Endothelial cell of umbilical vein (primary cell): Measurements from ENCODE around the gene MS4A13. TPM values are rescaled to one million over a fixed set of nuclear protein-coding genes. Genes with fewer than 3 reads are reported as not detected.

ENCODE experiments used
- BruUV-seq: library from RNA; stranded (reverse); fragments of 400-500 nt; replicated peaks from 2 replicates; lab custom pipeline; 2021; lab: Mats Ljungman, UMichigan
- CTCF ChIA-PET: fragments of 300-600, 350-600 bp; sonication (Branson Sonifier 250); formaldehyde crosslinking; loops from one replicate; lab custom pipeline; 2021; ENCODE audit warnings: antibody characterized with exemption, inconsistent platforms; lab: Charles Lee
- POLR2A ChIA-PET: fragments of 300-600, 350-600 bp; sonication (Branson Sonifier 250); formaldehyde crosslinking; loops from one replicate; lab custom pipeline; 2021; ENCODE audit warnings: antibody characterized with exemption, inconsistent platforms; lab: Charles Lee
- DNase-seq: peaks from one replicate; pipeline ENCODE4 v3.0.0-alpha.2; 2011; ENCODE audit warnings: low read depth, low spot score
- FAIRE-seq: peaks from 2 replicates; lab custom pipeline; 2011; peaks lifted over from hg19 to GRCh38; lab: Jason Lieb, UNC
- H2AFZ ChIP-seq: 2 replicates; pipeline ENCODE4 v1.6.0; 2012; ENCODE audit warnings: low read depth, low read length, control low read depth, inconsistent platforms
- H3K27ac ChIP-seq: 2 replicates; pipeline ENCODE4 v1.5.1; 2011; ENCODE audit warnings: low read depth, mild to moderate bottlenecking, control low read depth, low read length, moderate library complexity; ENCODE audit not compliant: insufficient read depth
- H3K27me3 ChIP-seq, 2 experiments: 2 replicates each; pipeline versions ENCODE4 v1.6.0 to v1.6.1; 2011; ENCODE audit warnings: low read length in 2 of 2, mixed read lengths in 1 of 2; ENCODE audit not compliant: control insufficient read depth in 2 of 2, insufficient read depth in 2 of 2
- H3K36me3 ChIP-seq, 2 experiments: 2 replicates in 1 of 2; 3 replicates in 1 of 2; pipeline ENCODE4 v1.5.1; 2011; ENCODE audit warnings: low read length in 2 of 2, mild to moderate bottlenecking in 1 of 2, moderate library complexity in 1 of 2; ENCODE audit not compliant: control insufficient read depth in 2 of 2, insufficient read depth in 2 of 2; ENCODE audit errors: extremely low read depth in 1 of 2
- H3K4me1 ChIP-seq: 3 replicates; pipeline ENCODE4 v1.5.1; 2011; ENCODE audit warnings: mild to moderate bottlenecking, low read length; ENCODE audit not compliant: control insufficient read depth, insufficient read depth; ENCODE audit errors: extremely low read depth
- H3K4me2 ChIP-seq: 2 replicates; pipeline ENCODE4 v1.6.1; 2011; ENCODE audit warnings: low read length, control low read depth, mixed read lengths; ENCODE audit not compliant: insufficient read depth
- H3K4me3 ChIP-seq, 3 experiments: fragments of 200-600 bp in 1 of 3; sonication (generic), shearing (Covaris generic) in 1 of 3; replicated peaks in 1 of 3; 2 replicates each; pipeline ENCODE4 v1.5.1; 2011 to 2016; ENCODE audit warnings: control low read depth in 3 of 3, low read length in 3 of 3, mild to moderate bottlenecking in 2 of 3, inconsistent platforms in 1 of 3, low read depth in 1 of 3, moderate library complexity in 1 of 3; ENCODE audit not compliant: insufficient read depth in 1 of 3
- H3K79me2 ChIP-seq: 2 replicates; pipeline ENCODE4 v1.6.0; 2012; ENCODE audit warnings: low read length, inconsistent platforms; ENCODE audit not compliant: control insufficient read depth, insufficient read depth
- H3K9ac ChIP-seq: replicated peaks from 2 replicates; pipeline ENCODE3; 2011; ENCODE audit warnings: low read length, control low read depth; ENCODE audit not compliant: insufficient read depth; ENCODE audit errors: extremely low read depth
- H3K9me1 ChIP-seq: replicated peaks from 3 replicates; pipeline ENCODE4 v1.6.0; 2011; ENCODE audit warnings: mild to moderate bottlenecking, low read length; ENCODE audit not compliant: control insufficient read depth, insufficient read depth; ENCODE audit errors: extremely low read depth
- H3K9me3 ChIP-seq: replicated peaks from 2 replicates; pipeline ENCODE4 v1.5.1; 2012; ENCODE audit warnings: low read length, inconsistent platforms; ENCODE audit not compliant: control insufficient read depth, insufficient read depth
- H4K20me1 ChIP-seq: replicated peaks from 2 replicates; pipeline ENCODE3; 2011; ENCODE audit warnings: mild to moderate bottlenecking, low read length; ENCODE audit not compliant: control insufficient read depth, insufficient read depth; ENCODE audit errors: extremely low read depth
- CTCF ChIP-seq, 2 donors: IDR thresholded peaks; 1 replicate in 1 of 2; 2 replicates in 1 of 2; pipeline ENCODE4 v1.5.1; 2011; ENCODE audit warnings: low read length in 2 of 2, mild to moderate bottlenecking in 2 of 2, moderate library complexity in 2 of 2, control low read depth in 1 of 2, inconsistent platforms in 1 of 2, low read depth in 1 of 2; ENCODE audit not compliant: insufficient read depth in 1 of 2; ENCODE audit errors: extremely low read depth in 1 of 2
- EZH2 ChIP-seq: IDR thresholded peaks from 2 replicates; pipeline ENCODE4 v1.6.1; 2012; ENCODE audit warnings: borderline replicate concordance, low read depth, mild to moderate bottlenecking, moderate library complexity, low read length, inconsistent platforms; ENCODE audit not compliant: severe bottlenecking
- GATA2 ChIP-seq: IDR thresholded peaks from 2 replicates; pipeline ENCODE4 v1.7.0; 2011; ENCODE audit warnings: low read depth, mild to moderate bottlenecking, moderate library complexity, mixed read lengths, low read length; ENCODE audit not compliant: insufficient read length, insufficient read depth
- dilution Hi-C: fragments of 300-500 bp; cut with MboI; formaldehyde crosslinking; loops from one replicate; pipeline ENCODE4 v1.15.0; 2019; ENCODE audit warnings: low sequenced_read_pairs; ENCODE audit not compliant: extremely low pct_ligation_motif_present
- intact Hi-C: fragments of 100-400 bp; cut with micrococcal nuclease; formaldehyde crosslinking; loops from one replicate; pipeline ENCODE4 v1.10.0; 2022
- polyA plus RNA-seq, 4 experiments: library from polyadenylated mRNA; depleted of rRNA in 3 of 4; stranded (reverse) in 3 of 4; unstranded in 1 of 4; fragments of >200 nt; gene quantifications; 2 replicates each; pipeline versions ENCODE4 v1.2.1 to v1.2.3, GENCODE V29; 2011 to 2012; ENCODE audit warnings: missing spikeins in 1 of 4
- total RNA-seq: library from RNA; stranded (reverse); gene quantifications from 2 replicates; pipeline ENCODE4 v1.2.3, GENCODE V29; 2021

MS4A13 gene
- total and polyA plus RNA-seq, 2 donors (not counting 3 experiments of a cell fraction or from before 2014, with no cell fraction given): not detected

DNA sequence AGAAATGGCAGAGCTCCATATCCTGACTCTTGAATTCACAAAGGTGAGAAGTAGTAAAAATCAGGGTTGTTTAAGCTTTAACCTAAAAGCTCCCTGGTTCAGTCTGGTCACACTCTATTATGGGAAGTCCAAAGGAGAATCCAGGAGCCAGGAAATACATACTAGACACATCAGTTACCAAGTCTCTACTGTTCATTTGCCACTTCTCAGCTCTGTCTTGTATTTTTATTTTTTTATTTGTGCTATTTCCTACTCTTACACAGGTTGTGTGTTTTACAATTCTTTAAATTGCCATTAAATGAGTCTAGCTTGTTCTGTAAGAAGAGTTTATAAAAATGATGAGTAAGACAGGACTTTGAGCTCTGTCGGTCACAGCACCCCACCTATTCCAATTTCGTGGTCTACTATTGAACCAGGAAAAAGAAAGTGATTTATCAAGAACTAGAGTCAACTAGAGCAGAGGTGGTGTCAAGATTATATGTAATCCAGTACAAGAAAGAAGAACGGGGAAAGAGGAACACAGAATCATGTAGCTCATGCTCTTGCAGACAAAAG, 12.9 kb upstream of the MS4A13 start:
- POLR2A ChIA-PET: no interaction called here
- dilution Hi-C loops: no loop called here
- no TSS peak for BruUV-seq

More for the DNA sequence above, 12.9 kb upstream of the MS4A13 start:
- H3K9me3 ChIP-seq: no peaks in the 10 kb centered on the region
- H3K27me3 ChIP-seq: no peaks in the 10 kb centered on the region
- H3K9ac ChIP-seq: no peak overlapping the region
- no peaks in the 10 kb centered on the region for H3K79me2 ChIP-seq
- H2AFZ ChIP-seq: no peak overlapping the region
- H3K4me1 ChIP-seq: no peaks in the 10 kb centered on the region
- intact Hi-C loops: no loop called here
- H3K36me3 ChIP-seq: no peaks in the 10 kb centered on the region
- no peak for TF ChIP-seq EZH2
- no peak for TF ChIP-seq CTCF (IDR thresholded peaks at IDR 0.05; ENCODE audit: extremely low read depth in 1 of 2, insufficient read depth in 1 of 2, low read depth in 1 of 2, low read length in 2 of 2)
- TF ChIP-seq GATA2: no peak
- H3K4me2 ChIP-seq: no peak overlapping the region
- H3K27ac ChIP-seq: no peak overlapping the region
- DNase-seq: no peak
- no peaks in the 10 kb centered on the region for H4K20me1 ChIP-seq
- FAIRE-seq: no peak
- H3K9me1 ChIP-seq: no peaks in the 10 kb centered on the region
- CTCF ChIA-PET: interaction anchor here (0.9 kb wide), 2 partner anchors 15 to 17 kb away, joined by 3 read pairs; no protein-coding TSS in a partner anchor
- no peak overlapping the region for H3K4me3 ChIP-seq
